GM21423 (cell line): ENCODE measurements around the gene LAMP2.
A peak's percentile ranks its signal among the peaks of the same experiment; 100 is the strongest.

Experiments
- ATAC-seq: cut with Tn5 transposase; IDR thresholded peaks from one replicate; pipeline ENCODE4 v1.9.1; 2021; ENCODE audit warnings: mild to moderate bottlenecking, moderate library complexity; ENCODE audit not compliant: unreplicated experiment

Gene LAMP2

DNA sequence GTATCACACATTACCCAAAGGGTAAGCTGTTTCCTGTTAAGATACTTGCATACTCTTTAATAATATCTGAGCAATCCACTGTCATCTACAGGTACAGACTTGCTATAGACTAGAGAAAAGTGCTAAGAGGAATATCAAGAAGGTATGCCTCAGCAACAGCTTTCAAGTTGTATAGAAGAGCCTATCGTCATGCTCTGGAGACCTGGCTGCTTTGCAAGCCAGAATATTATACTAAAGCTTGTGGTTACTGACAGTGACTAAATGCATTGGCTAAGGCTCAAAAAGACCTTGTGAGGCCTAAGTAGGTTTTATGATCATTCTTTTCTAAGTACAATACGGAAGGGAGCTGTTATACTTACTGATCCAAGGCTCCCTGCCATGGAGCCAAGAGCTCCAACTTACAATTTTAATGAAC lies 11.3 kb downstream of the LAMP2 start:
- peak; percentile 98 for ATAC-seq

DNA sequence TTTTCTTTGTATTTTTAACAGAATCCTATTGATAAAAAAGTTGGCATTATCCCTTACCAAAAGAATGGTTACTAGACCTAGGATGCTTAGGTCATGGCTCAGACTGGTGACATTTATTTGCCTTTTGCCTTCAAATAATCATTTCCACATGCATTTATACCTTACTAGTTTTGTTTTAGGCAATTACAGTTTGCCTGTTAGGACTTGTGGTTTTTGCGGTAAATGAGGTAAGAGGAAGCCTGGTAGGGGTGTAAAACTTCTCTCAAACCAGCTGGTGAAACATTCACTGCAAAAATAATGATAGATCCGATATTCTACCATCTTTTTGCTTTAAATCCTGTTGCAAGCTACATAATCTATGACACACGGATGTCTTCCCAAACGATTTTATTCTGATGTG lies 12.1 kb downstream of the LAMP2 start:
- no peak for ATAC-seq

DNA sequence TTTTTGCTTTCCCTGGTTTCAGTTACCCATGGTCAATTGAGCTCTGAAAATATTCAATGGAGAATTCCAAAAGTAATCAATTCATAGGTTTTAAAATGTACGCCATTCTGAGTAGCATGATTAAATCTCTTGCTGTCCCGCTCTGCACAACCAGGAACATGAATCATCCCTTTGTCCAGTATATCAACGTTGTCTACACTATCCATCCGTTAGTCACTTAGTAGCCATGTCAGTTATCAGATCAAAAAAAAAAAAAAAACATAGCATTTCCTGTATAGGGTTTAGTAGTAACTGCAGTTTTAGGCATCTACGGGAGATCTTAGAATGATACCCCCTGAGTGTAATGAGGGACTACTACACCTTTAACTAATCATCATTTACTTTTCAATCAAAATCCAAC lies 15.1 kb downstream of the LAMP2 start:
- no peak for ATAC-seq

DNA sequence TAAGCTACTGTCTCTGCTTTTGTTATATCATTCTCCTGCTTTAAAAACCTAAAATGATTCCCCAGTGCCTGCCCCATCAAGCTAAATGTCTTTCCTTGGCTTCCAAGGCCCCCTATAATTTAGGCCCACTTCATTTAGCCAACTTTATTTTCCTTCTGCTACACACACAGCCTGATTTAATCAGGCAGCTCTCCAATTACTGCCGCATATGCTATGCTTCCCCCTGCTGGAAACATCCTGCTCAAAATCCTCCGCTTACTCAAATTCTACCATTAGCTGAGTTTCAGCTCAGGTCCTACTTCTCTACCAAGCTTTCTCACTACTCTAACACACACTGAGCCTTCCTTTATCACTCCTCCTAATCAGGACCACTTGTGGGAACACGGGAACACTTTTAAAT lies 17.0 kb downstream of the LAMP2 start:
- no peak for ATAC-seq

DNA sequence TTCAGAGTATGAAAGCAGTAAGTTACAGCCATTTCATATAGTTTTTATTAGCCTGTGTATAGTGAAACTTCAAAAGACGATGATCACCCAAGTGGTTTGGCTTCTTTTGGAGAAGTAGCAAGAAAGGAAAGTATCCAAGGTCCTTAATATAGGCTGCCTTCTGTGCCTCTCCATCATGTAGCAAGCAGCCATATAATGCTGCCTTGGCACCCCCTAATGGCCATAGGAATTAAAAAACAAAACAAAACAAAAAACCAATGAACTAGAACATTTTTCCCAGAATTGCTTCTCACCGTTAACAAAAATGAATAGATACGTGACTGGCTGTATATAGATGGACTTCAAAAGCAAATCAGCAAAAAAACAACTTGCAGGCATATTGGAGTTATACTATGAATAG lies 18.9 kb downstream of the LAMP2 start:
- ATAC-seq, result no peak

DNA sequence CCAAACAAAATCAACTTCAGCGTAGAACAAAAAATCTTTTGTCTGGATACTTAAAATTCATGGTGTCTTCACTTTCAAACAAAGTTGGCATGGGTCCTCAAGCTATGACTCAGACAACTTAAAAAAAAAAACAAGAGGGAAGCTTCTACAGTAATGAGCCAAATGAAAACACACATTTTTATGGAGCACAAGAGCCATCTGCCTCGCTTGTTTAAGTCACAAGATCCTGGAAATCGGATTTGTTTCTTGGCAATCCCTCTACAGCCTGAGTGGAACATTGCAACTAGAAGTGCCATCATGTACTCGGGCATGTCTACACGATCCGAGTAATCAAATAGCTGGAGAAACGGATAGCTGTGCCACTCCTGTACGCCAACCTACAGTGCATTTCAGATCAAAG lies 22.6 kb downstream of the LAMP2 start:
- ATAC-seq, result no peak

DNA sequence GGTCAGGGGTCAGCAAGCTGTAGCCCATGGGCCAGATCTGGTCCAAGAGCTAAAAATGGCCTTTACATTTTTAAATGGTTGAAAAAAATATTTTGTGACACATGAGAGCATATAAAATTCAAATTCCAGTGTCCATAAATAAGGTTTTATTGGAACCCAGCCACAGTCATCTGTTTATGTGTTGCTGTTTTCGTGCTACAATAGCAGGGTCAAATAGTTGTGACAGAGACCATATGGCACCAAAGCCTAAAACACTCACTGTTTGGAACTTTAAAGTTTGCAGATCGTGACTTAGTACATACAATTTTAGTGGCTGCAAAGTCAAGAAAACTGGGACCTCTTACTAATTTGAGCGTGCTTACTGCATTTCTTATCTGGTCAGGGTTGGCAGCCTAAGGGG lies 29.2 kb downstream of the LAMP2 start:
- no peak for ATAC-seq

DNA sequence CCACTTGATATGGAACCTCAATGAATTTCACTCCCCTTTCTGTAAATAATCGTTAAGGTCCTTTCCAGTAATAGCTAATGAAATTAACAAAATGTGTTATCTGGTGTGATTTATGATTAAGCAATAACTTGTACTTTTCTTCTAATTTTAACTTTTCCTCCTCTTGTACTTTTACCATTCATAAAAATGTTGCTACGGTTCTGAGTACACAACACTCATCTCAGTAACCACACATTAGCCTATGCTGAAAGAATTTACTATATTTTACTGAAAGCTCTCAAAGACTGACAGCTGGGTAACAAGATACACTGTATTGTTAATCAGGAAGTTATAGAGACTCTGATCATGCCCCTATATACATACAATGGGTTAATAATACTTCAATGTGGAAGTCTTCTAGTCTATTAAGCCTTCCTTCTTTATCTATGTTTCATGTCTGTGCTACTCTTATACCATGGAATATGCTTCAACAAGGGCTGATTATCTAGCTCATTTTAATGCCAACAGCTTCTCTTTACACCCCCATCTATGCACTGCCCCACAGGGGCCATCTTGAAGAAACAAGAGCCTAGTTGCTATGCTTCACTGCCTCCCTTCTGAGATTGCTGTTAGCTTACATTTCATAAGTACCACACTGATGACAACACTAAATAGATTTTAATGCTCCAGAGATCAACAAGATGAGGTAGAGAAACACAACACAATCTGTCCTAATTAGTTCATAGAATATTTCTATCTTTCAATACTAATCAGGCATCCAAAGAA lies 39.1 kb downstream of the LAMP2 start:
- peak; percentile 39 for ATAC-seq

DNA sequence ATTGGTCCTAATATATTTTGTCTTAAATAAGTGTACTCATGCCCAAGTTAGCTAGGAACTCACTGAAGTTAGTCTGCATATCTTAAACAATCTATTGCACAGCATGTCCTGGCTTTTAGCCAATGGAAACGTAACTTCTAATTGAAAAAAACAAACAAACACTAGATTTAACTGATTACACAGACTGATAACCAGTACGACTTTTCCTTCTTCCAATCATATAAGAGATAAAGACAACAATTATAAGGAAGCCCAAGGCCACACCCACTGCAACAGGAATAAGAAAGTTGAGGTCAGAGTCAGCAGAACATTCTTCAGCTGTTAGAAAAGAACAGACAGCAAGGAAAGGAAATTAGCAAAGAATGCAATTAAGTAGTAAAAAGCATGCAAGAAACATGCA lies 40.8 kb downstream of the LAMP2 start:
- no peak for ATAC-seq

DNA sequence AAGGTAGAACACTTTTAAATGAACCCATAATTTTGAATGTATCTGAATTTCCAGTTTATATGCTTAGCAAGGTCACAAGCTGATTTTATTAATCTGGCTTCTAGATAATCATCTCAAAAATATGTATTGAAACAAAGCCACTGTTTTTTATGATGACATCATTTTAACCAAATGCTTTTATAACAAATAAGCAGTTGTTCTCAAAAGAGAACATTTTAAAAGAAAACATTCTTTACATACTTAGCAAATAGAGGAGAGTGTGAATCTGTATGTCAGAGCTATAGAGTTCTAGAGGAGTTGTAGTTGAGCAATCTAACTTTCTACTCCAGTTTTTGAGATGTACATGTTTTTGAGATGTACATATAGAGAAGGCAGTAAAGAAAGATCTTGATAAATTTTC lies 42.5 kb downstream of the LAMP2 start:
- ATAC-seq, result no peak

DNA sequence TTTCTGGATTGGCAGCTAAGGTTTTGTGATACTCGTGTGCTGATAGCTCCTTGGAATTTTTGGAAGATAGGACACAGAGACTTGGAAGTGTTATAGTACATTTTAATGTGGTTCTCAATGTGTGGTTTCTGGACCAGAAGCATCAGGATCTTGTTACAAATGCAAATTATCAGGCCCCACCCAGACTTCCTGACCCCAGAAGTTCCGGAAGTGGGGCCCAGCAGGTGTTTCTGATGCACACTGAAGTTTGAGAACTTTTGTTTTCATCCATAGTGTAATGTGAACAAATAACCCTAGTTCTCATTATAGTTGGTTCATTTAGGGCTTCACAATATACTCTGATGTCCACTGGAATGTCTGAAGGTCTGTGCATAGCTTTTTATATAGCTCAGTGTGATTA lies 49.6 kb downstream of the LAMP2 start:
- ATAC-seq, result peak; percentile 52

DNA sequence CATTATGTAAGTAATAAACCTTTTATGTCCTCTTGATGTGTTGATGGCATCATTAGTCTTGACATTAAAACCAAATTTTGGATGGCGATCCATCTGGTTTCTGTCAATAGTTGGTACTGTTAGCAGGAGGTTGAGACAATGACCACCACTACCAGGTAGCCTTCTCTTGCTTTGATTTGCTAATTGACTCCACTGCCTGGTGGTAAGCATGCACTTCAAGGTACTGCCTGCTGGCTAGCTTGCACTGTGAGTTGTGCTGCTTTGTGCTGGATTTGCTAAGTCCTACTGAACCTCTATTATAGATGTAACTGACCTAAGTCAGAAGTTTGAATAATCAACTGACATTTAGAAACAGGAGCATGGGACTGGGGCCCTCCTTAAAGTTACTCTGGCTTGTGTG lies 60.9 kb downstream of the LAMP2 start:
- no peak for ATAC-seq

DNA sequence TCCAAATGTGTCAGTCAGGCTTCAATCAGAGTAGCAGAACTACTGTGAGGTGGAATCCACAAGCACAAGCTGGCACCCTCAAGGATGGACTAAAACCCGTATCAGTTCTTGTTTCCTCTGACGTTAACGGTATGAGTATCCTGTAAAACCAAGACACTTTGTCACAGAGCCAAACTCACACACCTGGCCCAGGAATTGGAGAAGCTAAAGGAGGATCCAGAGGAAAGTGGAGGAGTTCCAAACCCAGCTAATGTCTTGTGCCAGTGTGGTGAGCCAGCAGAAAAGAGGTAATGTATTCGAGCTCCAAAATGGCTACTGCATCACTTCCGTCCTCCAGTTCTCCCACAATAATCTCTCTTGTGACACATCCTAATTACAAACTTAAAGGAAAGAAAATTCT lies 62.5 kb downstream of the LAMP2 start:
- ATAC-seq, result no peak

DNA sequence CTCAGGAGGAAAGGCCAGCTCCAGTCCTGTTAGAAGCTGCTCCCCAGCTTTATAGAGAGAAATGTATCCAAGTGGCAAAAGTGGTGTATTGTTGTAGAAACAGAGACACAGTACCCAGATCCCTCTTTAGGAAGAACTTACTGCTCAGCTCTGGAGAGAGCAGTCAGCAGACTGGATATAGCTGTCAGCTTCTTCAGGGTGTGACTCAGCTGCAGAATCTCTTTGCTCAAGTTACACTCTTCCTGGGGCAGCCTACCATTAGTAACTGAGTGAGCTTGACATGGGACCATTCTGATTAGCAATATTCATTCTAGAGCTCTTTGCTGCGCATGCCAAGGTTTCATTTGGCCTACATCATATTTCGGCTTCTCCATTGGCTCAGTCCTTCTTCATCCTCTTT lies 66.7 kb downstream of the LAMP2 start:
- no peak for ATAC-seq

DNA sequence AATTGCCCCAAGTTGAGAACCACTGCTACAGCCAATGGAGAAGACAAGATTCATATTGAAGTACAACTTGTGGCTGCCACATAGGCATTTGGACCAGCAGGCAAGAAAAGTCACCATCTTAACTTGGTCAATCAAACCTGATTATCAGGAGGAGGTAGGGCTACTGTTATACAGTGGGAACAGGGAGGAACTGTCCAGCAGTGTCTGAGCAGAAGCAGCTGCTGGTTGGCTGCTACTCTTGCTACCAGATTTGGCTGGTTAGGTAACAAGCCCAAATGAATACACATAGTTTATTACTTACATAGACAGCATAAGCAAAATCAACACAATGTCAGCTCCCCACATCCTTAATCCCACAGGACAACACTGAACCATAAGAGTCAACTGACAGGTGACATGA lies 67.8 kb downstream of the LAMP2 start:
- ATAC-seq, result no peak

DNA sequence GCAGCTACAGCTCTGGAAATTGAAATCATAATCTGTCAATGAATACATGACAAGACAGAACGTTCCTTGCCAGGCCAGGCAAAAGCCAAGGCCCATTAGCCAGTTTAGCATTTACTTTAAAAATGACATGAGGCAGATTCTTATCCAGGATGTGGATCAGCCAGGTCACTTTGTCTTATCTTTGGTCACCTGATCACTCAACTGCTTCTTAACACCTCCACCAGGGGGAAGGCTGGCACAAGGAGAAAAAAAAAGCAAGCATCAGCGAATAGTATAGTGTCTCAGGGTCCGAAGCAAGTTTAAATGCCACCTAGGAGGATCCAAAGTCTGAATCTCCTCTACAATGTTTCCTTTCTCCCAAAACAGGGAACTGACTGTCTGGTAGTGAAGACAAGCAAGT lies 88.4 kb downstream of the LAMP2 start:
- no peak for ATAC-seq

DNA sequence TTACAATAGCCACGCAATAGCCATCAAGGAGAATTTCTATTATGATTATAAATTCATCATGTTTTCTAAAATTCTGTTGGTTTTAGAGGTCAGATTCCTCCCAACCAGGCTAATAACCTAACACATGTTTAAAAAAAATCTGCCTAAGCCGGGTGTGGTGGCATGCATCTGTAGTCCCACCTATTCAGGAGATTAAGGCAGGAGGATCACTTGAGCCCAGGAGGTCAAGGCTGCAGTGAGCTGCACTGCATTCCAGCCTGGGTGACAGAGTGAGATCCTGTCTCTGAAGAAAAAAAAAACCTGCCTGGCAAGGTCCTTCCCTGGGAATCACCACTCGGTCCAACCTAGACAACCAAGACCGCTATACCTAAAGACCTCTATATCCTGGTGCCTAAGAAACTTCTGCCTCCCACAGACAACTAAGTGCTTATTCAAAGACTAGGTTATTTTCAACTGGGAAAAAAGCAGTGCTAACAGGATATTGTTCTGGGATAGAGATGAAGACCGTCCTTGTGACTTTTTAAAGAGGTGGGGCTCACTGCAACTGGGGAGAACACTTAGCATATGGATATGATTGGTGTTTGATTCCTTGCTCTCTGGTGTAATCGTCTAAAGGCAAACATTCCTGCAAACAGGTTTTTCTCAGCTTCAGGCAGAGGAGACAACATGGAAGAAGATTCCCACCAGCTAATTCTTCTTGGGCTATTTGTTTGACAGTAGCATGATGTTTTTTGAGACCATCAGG lies 89.0 kb downstream of the LAMP2 start:
- no peak for ATAC-seq

DNA sequence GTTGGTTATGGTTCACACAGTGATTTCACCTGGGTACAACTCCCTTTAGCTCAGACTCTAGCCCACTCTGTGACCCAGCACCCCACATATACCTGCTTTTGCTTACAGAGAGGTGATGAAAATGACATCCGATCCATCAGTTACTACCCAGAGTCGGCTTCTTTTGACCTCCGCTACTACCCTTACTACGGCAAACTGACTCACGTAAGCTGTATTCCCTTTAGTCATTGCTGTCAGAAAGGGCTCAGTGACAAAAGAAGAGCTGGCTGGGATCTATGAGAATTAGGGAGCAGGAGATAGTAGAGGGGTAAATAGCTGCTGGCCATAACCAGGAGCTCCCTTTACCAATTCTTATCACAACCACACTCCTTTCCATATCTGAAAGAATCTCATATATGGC lies 90.5 kb downstream of the LAMP2 start:
- no peak for ATAC-seq
